Thoracic aorta (tissue), 2 donors: ENCODE measurements around the gene RAC2. TPM values are rescaled to one million over a fixed set of nuclear protein-coding genes. Genes with fewer than 3 reads are reported as not detected.

Source experiments
- ATAC-seq: fragments of 150-250 bp; one replicate; pipeline ENCODE4 v1.8.0; 2017; ENCODE audit warnings: low read depth; ENCODE audit not compliant: insufficient number of reproducible peaks, low FRiP score
- DNase-seq: peaks from one replicate; pipeline ENCODE4 v3.0.0-alpha.2; 2020; ENCODE audit warnings: low spot score
- H3K27ac ChIP-seq, 2 donors: fragments of 200-600 bp; sonication (generic); 1 replicate in 1 of 2; 2 replicates in 1 of 2; pipeline ENCODE4 v1.5.1; 2016; ENCODE audit warnings: mild to moderate bottlenecking in 2 of 2, moderate library complexity in 2 of 2
- H3K27me3 ChIP-seq: fragments of 200-600 bp; sonication (generic); replicated peaks from 2 replicates; pipeline ENCODE4 v1.6.0; 2016; ENCODE audit warnings: mild to moderate bottlenecking; ENCODE audit not compliant: insufficient read depth
- H3K36me3 ChIP-seq: fragments of 200-600 bp; sonication (generic); one replicate; pipeline ENCODE4 v1.5.1; 2016
- H3K4me1 ChIP-seq, 2 donors: fragments of 200-600 bp; sonication (generic); 1 replicate in 1 of 2; 2 replicates in 1 of 2; pipeline versions ENCODE4 v1.5.1 to v1.6.0; 2016; ENCODE audit warnings: low read depth in 2 of 2, mild to moderate bottlenecking in 1 of 2; ENCODE audit not compliant: control insufficient read depth in 1 of 2
- H3K4me3 ChIP-seq: fragments of 200-600 bp; sonication (generic); 2 replicates; pipeline ENCODE4 v1.5.1; 2016; ENCODE audit warnings: mild to moderate bottlenecking
- H3K9me3 ChIP-seq: fragments of 200-600 bp; sonication (generic); 2 replicates; pipeline ENCODE4 v1.5.1; 2016
- total RNA-seq, 2 donors: library from RNA; depleted of rRNA; stranded (reverse); fragments of >200 nt; gene quantifications; one replicate each; pipeline versions ENCODE4 v1.1.0 to v1.2.3, GENCODE V29; 2016
- TF ChIP-seq, protein P1 (sequence below): fragments of 200-600 bp; sonication (generic); IDR thresholded peaks from one replicate; pipeline ENCODE4 v1.5.1; 2019; ENCODE audit warnings: antibody characterized with exemption

Gene RAC2
- total RNA-seq, 2 donors from 2014 or later: 10.7 to 16.2 TPM

DNA sequence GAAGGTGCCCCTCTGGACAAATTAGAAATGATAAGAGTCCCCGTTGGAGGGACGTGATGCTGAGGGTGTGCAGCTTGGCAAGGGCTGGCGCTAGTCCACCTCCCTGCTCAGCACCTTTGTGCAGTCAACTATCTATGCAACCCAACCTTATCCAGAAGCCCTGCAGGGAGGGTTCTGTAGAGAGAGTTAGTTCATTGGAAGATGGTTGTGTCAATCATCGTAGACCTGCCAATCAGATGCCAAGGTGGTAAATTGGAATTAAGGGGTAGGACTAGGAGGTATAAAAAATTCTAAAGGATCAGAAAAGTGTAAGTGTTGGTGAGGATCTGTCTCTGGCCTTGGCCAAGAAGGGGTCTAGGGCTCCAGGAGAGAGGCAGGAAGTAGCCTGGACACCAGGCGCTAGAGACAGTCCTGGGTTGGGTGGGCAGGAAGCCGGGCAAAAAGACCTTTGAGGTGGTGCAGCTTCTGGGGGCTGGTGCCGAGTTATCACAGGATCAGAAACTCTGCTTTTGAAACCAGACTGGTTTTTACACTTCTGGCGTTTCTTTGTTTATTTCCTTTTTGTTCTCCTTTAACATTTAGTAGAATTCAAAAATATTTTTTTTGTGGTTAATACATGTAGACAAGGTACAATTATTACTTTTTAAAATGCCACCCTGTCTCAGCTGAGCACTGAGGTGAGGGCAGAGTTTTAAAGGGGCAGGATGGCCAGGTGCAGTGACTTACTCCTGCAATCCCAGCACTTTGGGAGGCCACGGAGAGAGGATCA lies 57.7 kb downstream of the RAC2 start:
- Histone ChIP-seq H3K4me1 (peaks cover 24 to 29% of the 10 kb centered on the region in 2 donors), H3K27me3 (no peaks in the 10 kb centered on the region), H3K4me3 (no peak overlapping the region), H3K27ac (peak overlapping the region in 1 of 2 donors; percentile 82), H3K9me3 (no peaks in the 10 kb centered on the region), H3K36me3 (no peaks in the 10 kb centered on the region)
- DNase-seq: no peak
- ATAC-seq: no peak
- TF ChIP-seq, protein P1, sequence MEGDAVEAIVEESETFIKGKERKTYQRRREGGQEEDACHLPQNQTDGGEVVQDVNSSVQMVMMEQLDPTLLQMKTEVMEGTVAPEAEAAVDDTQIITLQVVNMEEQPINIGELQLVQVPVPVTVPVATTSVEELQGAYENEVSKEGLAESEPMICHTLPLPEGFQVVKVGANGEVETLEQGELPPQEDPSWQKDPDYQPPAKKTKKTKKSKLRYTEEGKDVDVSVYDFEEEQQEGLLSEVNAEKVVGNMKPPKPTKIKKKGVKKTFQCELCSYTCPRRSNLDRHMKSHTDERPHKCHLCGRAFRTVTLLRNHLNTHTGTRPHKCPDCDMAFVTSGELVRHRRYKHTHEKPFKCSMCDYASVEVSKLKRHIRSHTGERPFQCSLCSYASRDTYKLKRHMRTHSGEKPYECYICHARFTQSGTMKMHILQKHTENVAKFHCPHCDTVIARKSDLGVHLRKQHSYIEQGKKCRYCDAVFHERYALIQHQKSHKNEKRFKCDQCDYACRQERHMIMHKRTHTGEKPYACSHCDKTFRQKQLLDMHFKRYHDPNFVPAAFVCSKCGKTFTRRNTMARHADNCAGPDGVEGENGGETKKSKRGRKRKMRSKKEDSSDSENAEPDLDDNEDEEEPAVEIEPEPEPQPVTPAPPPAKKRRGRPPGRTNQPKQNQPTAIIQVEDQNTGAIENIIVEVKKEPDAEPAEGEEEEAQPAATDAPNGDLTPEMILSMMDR: no peak

DNA sequence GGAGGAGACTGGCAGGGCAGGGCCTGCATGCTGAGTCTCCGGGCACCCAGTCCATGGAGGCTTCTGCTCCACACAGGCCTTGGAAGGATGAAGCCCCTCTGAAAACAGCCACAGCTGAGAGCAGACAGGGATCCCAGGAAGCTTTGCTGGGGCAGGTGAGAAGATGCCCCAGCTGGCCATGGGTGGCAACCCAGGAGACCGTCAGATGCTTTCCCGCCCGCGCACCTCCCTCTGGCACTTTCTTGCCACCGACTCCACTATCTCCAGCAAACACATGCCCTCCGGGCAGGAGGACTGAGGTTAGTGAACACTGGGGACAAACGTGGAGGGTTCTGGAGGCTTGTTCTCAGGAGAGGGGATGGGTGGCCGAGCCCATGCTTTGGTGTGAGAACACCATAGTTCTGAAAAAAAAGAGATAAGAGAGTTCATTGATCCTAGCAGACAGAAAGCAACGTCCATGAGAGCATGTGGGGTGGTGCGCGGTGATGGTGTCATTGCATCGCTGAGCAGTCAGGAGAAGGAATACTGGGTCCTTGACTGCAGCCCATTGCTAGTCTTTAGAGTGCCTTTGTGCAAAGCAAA lies 58.3 kb downstream of the RAC2 start:
- H3K27ac ChIP-seq: no peak overlapping the region
- DNase-seq (no peak), ATAC-seq (no peak)
- peaks cover 24 to 29% of the 10 kb centered on the region in 2 donors for H3K4me1 ChIP-seq
- no peaks in the 10 kb centered on the region for H3K9me3 ChIP-seq
- no peaks in the 10 kb centered on the region for H3K27me3 ChIP-seq
- H3K36me3 ChIP-seq: no peaks in the 10 kb centered on the region
- TF ChIP-seq, protein P1: no peak
- no peak overlapping the region for H3K4me3 ChIP-seq

DNA sequence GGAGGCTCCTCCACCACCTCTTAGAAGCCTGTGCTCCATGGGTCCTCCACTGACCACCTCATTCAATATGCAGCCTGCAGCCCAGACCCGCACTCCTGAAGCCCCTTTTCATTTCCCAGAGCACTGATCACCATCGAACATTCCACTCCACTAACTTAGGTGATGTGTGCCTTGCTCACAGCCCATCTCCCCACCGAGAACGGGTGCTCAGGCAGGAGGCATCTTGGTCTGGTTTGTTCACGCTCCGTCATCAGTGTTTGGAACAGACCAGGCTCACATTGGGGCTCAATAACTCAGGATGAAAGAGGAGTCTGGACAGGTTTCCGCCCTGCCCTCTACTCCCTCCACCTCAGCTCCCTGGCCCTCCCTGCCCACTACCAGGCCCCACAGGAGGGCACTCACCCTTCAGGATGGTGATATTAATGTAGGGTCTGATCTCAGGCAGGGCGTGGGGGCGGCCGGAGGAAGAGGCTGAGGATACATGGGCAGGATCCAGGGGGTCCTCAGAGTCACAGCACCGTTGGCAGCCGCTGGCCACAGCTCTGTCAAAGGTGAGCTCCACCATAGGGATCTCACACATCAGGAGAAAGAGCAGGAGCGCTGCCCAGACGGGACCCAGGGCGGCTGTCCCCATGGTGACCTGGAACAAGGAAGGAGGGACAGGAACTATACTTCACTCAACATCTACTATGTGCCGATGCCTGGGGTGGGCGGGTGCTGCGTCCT lies 59.1 kb downstream of the RAC2 start:
- H3K27me3 ChIP-seq: no peaks in the 10 kb centered on the region
- H3K27ac ChIP-seq: no peak overlapping the region
- H3K4me3 ChIP-seq: no peak overlapping the region
- no peaks in the 10 kb centered on the region for H3K36me3 ChIP-seq
- peaks cover 24 to 29% of the 10 kb centered on the region in 2 donors for H3K4me1 ChIP-seq
- ATAC-seq: no peak
- DNase-seq: no peak
- TF ChIP-seq, protein P1: no peak
- H3K9me3 ChIP-seq: no peaks in the 10 kb centered on the region

DNA sequence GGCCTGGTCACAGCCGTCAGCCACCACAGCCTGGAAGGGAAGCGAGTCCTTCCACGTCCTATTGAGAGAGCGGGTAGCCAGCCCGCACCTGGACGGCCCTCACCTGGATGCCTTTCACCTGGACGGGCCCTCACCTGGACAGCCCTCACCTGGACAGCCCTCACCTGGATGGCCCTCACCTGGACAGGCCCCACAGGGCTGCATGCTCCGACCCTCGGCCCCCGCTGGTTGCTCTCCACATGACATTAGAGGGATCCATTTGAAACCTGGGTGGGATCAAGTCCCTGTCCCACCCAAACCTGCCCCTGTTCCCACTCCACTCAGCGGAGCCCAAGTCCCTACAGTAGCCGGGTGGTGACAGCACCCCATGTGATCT lies 59.7 kb downstream of the RAC2 start:
- Histone ChIP-seq H3K9me3 (no peaks in the 10 kb centered on the region), H3K36me3 (no peaks in the 10 kb centered on the region), H3K27ac (no peak overlapping the region), H3K27me3 (no peaks in the 10 kb centered on the region), H3K4me3 (no peak overlapping the region), H3K4me1 (peaks cover 24 to 28% of the 10 kb centered on the region in 2 donors)
- DNase-seq: no peak
- TF ChIP-seq, protein P1: no peak
- ATAC-seq: no peak
